HG02759 (cell line): ENCODE measurements around the gene PASD1.
"Not testable (repeated sequence)": the region's sequence is repeated elsewhere in the genome, so short reads cannot be mapped to it uniquely, and the experiment has no call there.

ENCODE experiments used
- ATAC-seq: cut with Tn5 transposase; IDR thresholded peaks from one replicate; pipeline ENCODE4 v1.9.1; 2021; ENCODE audit warnings: mild to moderate bottlenecking, moderate library complexity; ENCODE audit not compliant: unreplicated experiment

Gene PASD1

GRCh38 chrX:151563449-151563848 lies at the start of gene PASD1:
Gene PASD1 (plus strand): TSS chrX:151563675. CDS start chrX:151601554, 37,879 bp downstream.
- no peak for ATAC-seq

- no peak for ATAC-seq
Observed at GRCh38 chrX:151515237-151515636, 48.2 kb upstream of the PASD1 start.

- ATAC-seq: no peak
Observed at GRCh38 chrX:151516538-151517187, 46.8 kb upstream of the PASD1 start.

GRCh38 chrX:151517421-151517820 lies 46.1 kb upstream of the PASD1 start:
- no peak for ATAC-seq

- ATAC-seq: no peak
Observed at GRCh38 chrX:151523351-151523750, 40.1 kb upstream of the PASD1 start.

- ATAC-seq: no peak
Observed at GRCh38 chrX:151536571-151536970, 26.9 kb upstream of the PASD1 start.

- no peak for ATAC-seq
Observed at GRCh38 chrX:151537572-151537971, 25.9 kb upstream of the PASD1 start.

- no peak for ATAC-seq
Observed at GRCh38 chrX:151538190-151539122, 25.0 kb upstream of the PASD1 start.

- ATAC-seq: peak; percentile 64
Observed at GRCh38 chrX:151543706-151544105, 19.8 kb upstream of the PASD1 start.

GRCh38 chrX:151546226-151546625 lies 17.2 kb upstream of the PASD1 start:
- not testable (repeated sequence) for ATAC-seq

- not testable (repeated sequence) for ATAC-seq
Observed at GRCh38 chrX:151551176-151551575, 12.3 kb upstream of the PASD1 start.

- ATAC-seq: no peak
Observed at GRCh38 chrX:151552743-151553142, 10.7 kb upstream of the PASD1 start.

- ATAC-seq: not testable (repeated sequence)
Observed at GRCh38 chrX:151555301-151555700, 8.2 kb upstream of the PASD1 start.

GRCh38 chrX:151562485-151562884 lies 990 bp upstream of the PASD1 start:
- ATAC-seq: not testable (repeated sequence)

- not testable (repeated sequence) for ATAC-seq
Observed at GRCh38 chrX:151563003-151563402, 472 bp upstream of the PASD1 start.

GRCh38 chrX:151564035-151564434 lies 560 bp downstream of the PASD1 start:
- ATAC-seq: no peak

- not testable (repeated sequence) for ATAC-seq
Observed at GRCh38 chrX:151566872-151567271, 3.4 kb downstream of the PASD1 start.

- ATAC-seq: no peak
Observed at GRCh38 chrX:151570561-151570960, 7.1 kb downstream of the PASD1 start.

- ATAC-seq: not testable (repeated sequence)
Observed at GRCh38 chrX:151593384-151593783, 29.9 kb downstream of the PASD1 start.

- no peak for ATAC-seq
Observed at GRCh38 chrX:151596282-151596681, 32.8 kb downstream of the PASD1 start.

GRCh38 chrX:151604931-151605330 lies 41.5 kb downstream of the PASD1 start:
- no peak for ATAC-seq

GRCh38 chrX:151609222-151609621 lies 45.7 kb downstream of the PASD1 start:
- ATAC-seq: no peak
